ENCODE data around the gene DCAKD.
"Not testable (repeated sequence)": the region's sequence is repeated elsewhere in the genome, so short reads cannot be mapped to it uniquely, and the experiment has no call there.

Gene DCAKD

GRCh38 chr17:45061606-45062205, 10.3 kb upstream of the DCAKD start:
- no peak for DNase-seq

GRCh38 chr17:45060797-45061605, 9.6 kb upstream of the DCAKD start, which contains the start of gene NMT1:
Gene NMT1 (plus strand): TSS chr17:45061317. CDS start chr17:45061330, 13 bp downstream.
- DNase-seq, result peak; percentile 99

- DNase-seq, result no peak
These were observed 9.0 kb upstream of the DCAKD start for GRCh38 chr17:45060382-45060796.

- DNase-seq, result peak; percentile 56
These were observed 780 bp upstream of the DCAKD start for GRCh38 chr17:45052052-45052772.

- DNase-seq, result not testable (repeated sequence)
These were observed 254 bp upstream of the DCAKD start for GRCh38 chr17:45051720-45052051.

GRCh38 chr17:45050481-45051059, 862 bp downstream of the DCAKD start:
- DNase-seq, result peak; percentile 25

- DNase-seq, result no peak
These were observed 2.5 kb downstream of the DCAKD start for GRCh38 chr17:45048795-45049563.

GRCh38 chr17:45046537-45047125, 4.8 kb downstream of the DCAKD start:
- no peak for DNase-seq

GRCh38 chr17:45043813-45044540, 7.5 kb downstream of the DCAKD start:
- no peak for DNase-seq

GRCh38 chr17:45042346-45043120, 8.9 kb downstream of the DCAKD start:
- no peak for DNase-seq

GRCh38 chr17:45040459-45040858, 11.0 kb downstream of the DCAKD start:
- DNase-seq, result no peak

GRCh38 chr17:45038728-45039634, 12.5 kb downstream of the DCAKD start:
- DNase-seq, result no peak

- DNase-seq, result no peak
These were observed 14.7 kb downstream of the DCAKD start for GRCh38 chr17:45036691-45037090.

- no peak for DNase-seq
These were observed 15.6 kb downstream of the DCAKD start for GRCh38 chr17:45035848-45036247.

- DNase-seq, result no peak
These were observed 16.8 kb downstream of the DCAKD start for GRCh38 chr17:45034599-45034998.

GRCh38 chr17:45032174-45032541, 19.3 kb downstream of the DCAKD start:
- DNase-seq, result no peak

GRCh38 chr17:45031231-45032173, 19.9 kb downstream of the DCAKD start:
- DNase-seq, result no peak

GRCh38 chr17:45030733-45031132, 20.7 kb downstream of the DCAKD start:
- DNase-seq, result no peak

All from CD4-positive, alpha-beta T cell treated with Interleukin-12 subunit alpha and Interleukin-12 subunit beta, for 1 hour (primary cell).